Forelimb muscle (tissue), 1 donor: ENCODE measurements around the gene RO60. TPM values are rescaled to one million over a fixed set of nuclear protein-coding genes. Genes with fewer than 3 reads are reported as not detected.

Source experiments
- DNase-seq: peaks from one replicate; pipeline ENCODE4 v3.0.0-alpha.2; 2013; ENCODE audit warnings: low read depth
- polyA plus RNA-seq: library from polyadenylated mRNA; unstranded; fragments of 120-200 nt; gene quantifications from one replicate; pipeline ENCODE4 v1.2.1, GENCODE V29; 2013; ENCODE audit not compliant: insufficient read length

The RO60 gene
- polyA plus RNA-seq, 1 donor = 28.8 TPM

GRCh38 chr1:193060938-193061337 is 1.5 kb downstream of the RO60 start:
- DNase-seq = no peak

GRCh38 chr1:193062698-193063463 is 3.5 kb downstream of the RO60 start:
- DNase-seq = no peak

- DNase-seq = no peak
Observed at GRCh38 chr1:193065954-193066353, 6.5 kb downstream of the RO60 start.

GRCh38 chr1:193066606-193067005 is 7.2 kb downstream of the RO60 start:
- no peak for DNase-seq

- no peak for DNase-seq
Observed at GRCh38 chr1:193068013-193068412, 8.6 kb downstream of the RO60 start.

GRCh38 chr1:193069748-193070385 is 10.5 kb downstream of the RO60 start:
- no peak for DNase-seq

GRCh38 chr1:193070386-193070753 is 11.0 kb downstream of the RO60 start:
- no peak for DNase-seq

- no peak for DNase-seq
Observed at GRCh38 chr1:193070942-193071341, 11.5 kb downstream of the RO60 start.

GRCh38 chr1:193077991-193078390 is 18.6 kb downstream of the RO60 start:
- no peak for DNase-seq

GRCh38 chr1:193079187-193079586 is 19.8 kb downstream of the RO60 start:
- no peak for DNase-seq

GRCh38 chr1:193083365-193084088 is 24.1 kb downstream of the RO60 start:
- no peak for DNase-seq

- DNase-seq = no peak
Observed at GRCh38 chr1:193085263-193085662, 25.9 kb downstream of the RO60 start.

- no peak for DNase-seq
Observed at GRCh38 chr1:193086342-193086741, 26.9 kb downstream of the RO60 start.

GRCh38 chr1:193087893-193088292 is 28.5 kb downstream of the RO60 start:
- no peak for DNase-seq

- DNase-seq = no peak
Observed at GRCh38 chr1:193090865-193091264, 31.5 kb downstream of the RO60 start.

GRCh38 chr1:193094112-193094511 is 34.7 kb downstream of the RO60 start:
- DNase-seq = no peak

GRCh38 chr1:193102662-193103061 is 43.2 kb downstream of the RO60 start:
- DNase-seq = no peak

GRCh38 chr1:193103759-193104501 is 44.5 kb downstream of the RO60 start:
- no peak for DNase-seq

- no peak for DNase-seq
Observed at GRCh38 chr1:193104502-193104906, 45.1 kb downstream of the RO60 start.

GRCh38 chr1:193104907-193105820 is 45.8 kb downstream of the RO60 start, which contains the start of gene GLRX2:
Gene GLRX2 (minus strand): TSS chr1:193105414. CDS start chr1:193105382, 32 bp downstream.
- DNase-seq = peak; percentile 45

GRCh38 chr1:193105821-193106177 is 46.4 kb downstream of the RO60 start:
- no peak for DNase-seq
